ENCODE data around the gene NUP88. TPM values are rescaled to one million over a fixed set of nuclear protein-coding genes. Genes with fewer than 3 reads are reported as not detected.

The NUP88 gene
- polyA plus RNA-seq, 3 donors = 36.0 to 60.2 (median 45.0) TPM

DNA sequence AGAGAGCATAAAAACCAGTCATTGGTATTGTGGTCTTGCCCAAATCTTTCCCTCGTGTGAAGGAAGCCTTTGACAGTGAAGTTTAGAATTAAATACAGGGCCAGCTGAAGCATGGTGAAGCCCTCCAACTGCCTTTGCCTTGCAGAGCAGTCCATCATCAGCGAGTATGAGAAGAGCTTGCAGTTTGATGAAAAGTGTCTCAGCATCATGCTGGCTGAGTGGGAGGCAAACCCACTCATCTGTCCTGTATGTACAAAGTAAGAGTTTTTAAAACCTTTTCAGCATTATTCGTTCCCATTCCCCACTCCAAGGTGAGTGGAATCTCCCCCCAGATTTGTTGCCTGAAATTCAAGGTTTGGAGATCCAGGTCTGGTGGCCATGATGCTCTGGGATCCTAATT is 6.4 kb upstream of the NUP88 start:
- WGBS, 3 donors = 79 to 93% (median 90%) methylated on average over 3 of the region's 3 CpGs
- H3K27ac ChIP-seq (ENCODE audit: low read depth, low read length) = no peak overlapping the region

DNA sequence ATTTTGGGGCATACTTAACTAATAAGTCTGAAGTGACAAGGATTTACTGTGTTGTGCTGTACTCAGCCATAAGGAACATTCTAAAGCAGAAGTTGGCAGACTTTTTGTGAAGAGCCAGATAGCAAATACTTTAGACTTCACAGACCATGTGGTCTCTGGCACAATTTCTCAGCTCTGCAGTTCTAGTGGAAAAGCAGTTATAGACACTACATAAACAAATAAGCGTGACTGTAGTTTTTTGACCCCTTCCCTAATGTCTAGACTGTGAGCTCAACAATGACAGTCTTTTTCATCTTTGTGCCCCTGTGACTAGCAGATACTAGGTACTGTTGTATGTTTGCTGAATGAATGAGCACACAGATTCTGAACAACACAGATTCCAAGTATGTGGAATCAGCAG is 5.4 kb upstream of the NUP88 start:
- 78 to 89% (median 88%) methylated on average over 1 of the region's 1 CpG for WGBS, 3 donors
- H3K27ac ChIP-seq (ENCODE audit: low read depth, low read length) = no peak overlapping the region

DNA sequence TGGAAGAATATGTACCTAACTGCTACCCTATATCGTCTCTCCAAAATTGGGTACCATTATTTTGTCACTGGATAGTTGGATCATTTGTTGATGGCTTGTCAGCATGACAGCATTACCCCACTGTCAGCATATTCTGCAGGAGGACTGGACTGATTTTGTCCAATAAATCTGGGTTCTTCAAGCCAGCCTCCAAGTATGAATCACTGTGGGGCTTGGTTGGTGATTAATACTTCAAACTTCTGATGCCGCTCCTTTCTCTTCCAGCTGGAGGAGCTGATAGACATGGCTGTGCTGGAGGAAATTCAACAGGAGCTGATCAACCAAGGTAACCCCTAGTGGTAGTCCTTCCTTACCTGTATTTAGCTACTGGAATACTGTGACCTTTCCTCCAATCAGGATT is 3.0 kb upstream of the NUP88 start:
- no peak overlapping the region for H3K27ac ChIP-seq (ENCODE audit: low read depth, low read length)
- 89 to 98% (median 92%) methylated on average over 2 of the region's 2 CpGs for WGBS, 3 donors

DNA sequence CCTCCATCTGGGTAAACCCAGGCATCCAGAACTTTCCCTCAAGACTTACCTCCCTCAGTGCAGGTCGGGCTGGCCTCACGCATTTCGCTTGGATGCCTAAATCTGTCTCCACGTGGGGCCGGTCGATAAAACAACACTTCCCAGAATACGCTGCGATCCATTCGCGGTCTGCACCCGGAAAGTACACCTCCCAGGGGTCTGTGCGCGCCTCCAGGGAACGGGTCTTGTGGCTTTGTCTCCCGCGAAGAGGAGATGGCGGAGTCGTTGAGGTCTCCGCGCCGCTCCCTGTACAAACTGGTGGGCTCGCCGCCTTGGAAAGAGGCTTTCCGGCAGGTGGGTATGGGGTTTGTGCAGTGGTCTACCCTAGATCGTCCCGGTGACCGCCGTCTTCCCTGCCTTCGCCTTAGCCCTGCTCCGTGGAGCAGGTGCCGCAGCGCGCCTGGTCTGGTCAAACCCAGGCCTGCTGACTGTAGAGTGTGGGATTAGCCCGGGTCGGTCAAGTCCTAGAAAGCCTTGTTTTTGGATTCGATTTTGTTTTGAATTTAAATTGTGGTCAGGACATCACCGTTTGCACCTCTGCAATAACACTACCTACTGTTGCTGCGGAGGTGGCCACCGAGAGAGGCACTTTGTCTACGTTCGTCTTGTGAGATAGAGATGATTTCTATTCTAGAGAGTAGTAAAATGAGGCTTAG is 644 bp upstream of the NUP88 start, which contains the start of gene RPAIN:
TSS of gene RPAIN (plus strand) at position 224 of the 695 bp plus-strand sequence. CDS start at position 253, 29 bp downstream.
- no peak within 1 kb of the TSS for H3K27ac ChIP-seq (ENCODE audit: low read depth, low read length)
- 0 to 1% (median 0%) methylated on average over 41 of the region's 41 CpGs for WGBS, 3 donors

DNA sequence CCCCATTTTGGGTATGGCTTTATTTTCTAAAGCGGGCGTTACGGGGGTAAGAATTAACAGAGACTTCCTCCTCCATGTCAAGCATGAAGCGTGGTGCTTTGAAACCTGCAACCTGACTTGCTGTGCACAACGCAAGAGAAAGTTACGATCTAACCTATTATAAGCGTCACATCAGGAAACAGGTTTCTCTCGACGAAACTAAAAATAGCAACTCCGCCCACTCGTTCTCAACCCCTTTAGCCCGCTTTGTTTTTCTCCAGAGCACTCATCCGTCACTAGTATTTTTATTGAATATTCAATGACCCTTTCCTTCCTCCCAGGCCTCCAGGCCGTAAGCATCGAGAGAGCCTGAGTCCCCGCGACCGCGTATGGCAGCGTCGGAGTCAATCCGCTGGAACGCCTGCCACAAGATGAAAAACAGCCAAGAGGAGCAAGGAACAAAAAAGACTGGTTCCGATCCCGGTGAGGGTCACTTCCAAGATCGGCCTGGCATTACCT is 555 bp downstream of the NUP88 start:
- 0% methylated on average over 26 of the region's 26 CpGs for WGBS, 3 donors
- no peak overlapping the region for H3K27ac ChIP-seq (ENCODE audit: low read depth, low read length)

DNA sequence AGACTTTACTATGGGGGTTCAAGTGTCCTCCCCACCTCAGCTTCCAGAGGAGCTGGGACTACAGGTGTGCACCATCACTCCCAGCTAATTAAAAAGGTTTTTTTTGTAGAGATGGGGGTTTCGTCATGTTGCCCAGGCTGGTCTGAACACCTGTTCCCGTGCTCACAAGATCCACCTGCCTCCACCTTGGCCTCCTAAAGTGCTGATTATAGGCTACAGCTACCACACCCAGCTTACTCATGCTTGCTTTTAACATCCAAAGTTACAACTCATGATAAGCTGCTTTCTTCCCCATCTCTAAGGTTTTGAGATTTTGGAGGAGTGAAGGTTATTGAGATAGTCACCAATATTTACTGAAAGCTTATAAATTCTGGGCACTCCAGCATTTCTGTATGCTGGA is 2.6 kb downstream of the NUP88 start:
- no peak overlapping the region for H3K27ac ChIP-seq (ENCODE audit: low read depth, low read length)
- 61 to 96% (median 86%) methylated on average over 2 of the region's 2 CpGs for WGBS, 3 donors

GRCh38 chr17:5413682-5414081 is 5.8 kb downstream of the NUP88 start:
- WGBS, 3 donors = 63 to 84% (median 74%) methylated on average over 4 of the region's 4 CpGs
- no peak overlapping the region for H3K27ac ChIP-seq (ENCODE audit: low read depth, low read length)

GRCh38 chr17:5410594-5411272 is 8.7 kb downstream of the NUP88 start:
- 94 to 98% (median 96%) methylated on average over 7 of the region's 7 CpGs for WGBS, 3 donors
- no peak overlapping the region for H3K27ac ChIP-seq (ENCODE audit: low read depth, low read length)

DNA sequence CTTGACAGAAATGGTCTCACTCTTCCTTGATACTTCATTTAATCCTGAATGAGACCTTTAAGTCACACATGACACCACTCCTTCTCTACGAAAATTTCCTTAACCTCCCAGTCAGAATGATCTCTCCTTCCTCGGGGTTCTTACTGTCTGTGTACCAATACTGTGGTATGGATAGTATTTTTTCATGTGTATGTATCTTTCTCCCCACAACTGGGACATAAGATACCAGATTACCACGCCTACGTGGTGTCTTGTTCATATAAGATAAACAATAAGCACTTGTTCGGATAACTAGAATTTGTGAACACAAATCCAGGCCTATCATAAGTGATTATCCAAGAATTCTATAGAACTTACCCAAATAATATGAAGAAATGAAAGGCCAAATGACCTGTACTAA is 11.3 kb downstream of the NUP88 start:
- WGBS, 3 donors = 83 to 90% (median 89%) methylated on average over 5 of the region's 5 CpGs
- no peak overlapping the region for H3K27ac ChIP-seq (ENCODE audit: low read depth, low read length)

DNA sequence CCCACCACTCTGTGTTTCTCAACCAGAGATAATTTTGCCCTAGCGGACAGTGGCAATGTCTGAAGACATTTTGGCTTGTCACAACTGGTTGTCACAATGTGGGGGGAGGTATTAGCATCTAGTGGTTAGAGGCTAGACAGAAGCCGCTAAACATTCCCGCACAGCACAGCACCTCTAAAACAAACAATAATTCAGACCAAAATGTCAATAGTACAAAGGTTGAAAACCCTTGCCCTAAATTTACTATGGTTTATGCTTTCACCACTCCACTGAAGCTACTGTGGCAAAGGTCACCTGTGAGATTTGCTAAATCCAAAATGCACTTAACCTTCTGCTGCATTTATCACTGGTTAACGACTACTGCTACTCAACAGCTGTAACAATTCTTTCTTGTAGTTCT is 14.1 kb downstream of the NUP88 start:
- H3K27ac ChIP-seq (ENCODE audit: low read depth, low read length) = no peak overlapping the region
- 54 to 81% (median 80%) methylated on average over 4 of the region's 4 CpGs for whole genome bisulfite sequencing, 3 donors

DNA sequence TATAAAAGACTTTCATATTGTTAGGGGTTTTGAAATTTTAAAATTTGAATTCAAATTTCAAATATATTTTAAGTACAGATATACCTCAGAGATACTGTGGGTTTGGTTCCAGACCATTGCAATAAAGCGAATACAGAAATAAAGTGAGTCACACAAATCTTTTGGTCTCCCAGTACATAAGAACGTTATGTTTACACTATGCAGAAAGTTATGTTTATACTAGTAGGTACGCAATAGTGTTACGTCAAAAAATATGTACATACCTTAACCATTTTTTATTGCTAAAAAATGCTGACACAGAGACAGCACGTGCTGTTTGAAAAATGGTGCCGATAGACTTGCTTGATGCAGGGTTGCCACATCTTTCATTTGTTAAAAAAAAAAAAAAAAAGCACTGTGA is 19.7 kb downstream of the NUP88 start:
- WGBS, 3 donors = 87 to 94% (median 89%) methylated on average over 6 of the region's 6 CpGs

DNA sequence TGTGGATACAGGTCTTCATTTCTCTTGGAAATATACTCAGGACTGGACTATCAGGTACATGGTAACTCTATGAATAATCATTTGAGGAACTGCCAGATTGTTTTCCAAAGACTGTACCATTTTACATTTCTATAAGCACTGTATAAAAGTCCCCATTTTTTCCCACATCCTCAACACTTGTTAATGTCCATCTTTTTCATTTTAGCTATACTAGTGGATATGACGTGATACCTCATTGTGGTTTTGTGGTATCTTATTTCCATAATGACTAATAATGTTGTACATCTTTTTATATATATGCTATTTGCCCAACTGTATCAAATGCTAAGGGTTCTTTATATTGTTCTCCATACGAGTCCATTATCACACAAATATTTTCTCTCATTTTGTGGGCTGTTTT is 22.9 kb downstream of the NUP88 start:
- no peak overlapping the region for H3K27ac ChIP-seq (ENCODE audit: low read depth, low read length)
- WGBS, 3 donors = 89 to 97% (median 92%) methylated on average over 2 of the region's 2 CpGs

More for the DNA sequence above, 19.7 kb downstream of the NUP88 start:
- no peak overlapping the region for H3K27ac ChIP-seq (ENCODE audit: low read depth, low read length)

- 75 to 94% (median 89%) methylated on average over 5 of the region's 5 CpGs for WGBS, 3 donors
- no peak overlapping the region for H3K27ac ChIP-seq (ENCODE audit: low read depth, low read length)
Observed at GRCh38 chr17:5391678-5392077, 27.8 kb downstream of the NUP88 start.

DNA sequence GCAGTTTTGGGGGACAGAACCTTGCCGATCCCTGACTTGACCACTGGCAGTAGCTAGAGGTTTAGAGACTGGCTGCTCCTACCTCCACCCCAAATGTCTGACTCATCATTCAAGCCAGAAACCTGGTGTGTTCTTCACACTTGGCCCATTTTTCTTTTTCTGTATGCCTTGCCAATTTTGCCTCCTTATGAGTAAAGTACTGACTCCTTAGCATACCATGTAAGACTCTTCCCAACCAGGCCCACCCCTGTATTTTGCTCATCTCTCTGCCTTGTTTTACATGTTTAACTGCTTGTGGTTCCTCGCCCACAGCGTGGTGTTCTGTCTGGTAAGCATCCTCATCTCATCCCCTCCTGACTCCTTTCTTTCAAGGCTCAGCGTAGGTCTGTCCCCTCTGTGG is 37.9 kb downstream of the NUP88 start:
- H3K27ac ChIP-seq (ENCODE audit: low read depth, low read length) = no peak overlapping the region
- WGBS, 3 donors = 95 to 98% (median 97%) methylated on average over 4 of the region's 4 CpGs

DNA sequence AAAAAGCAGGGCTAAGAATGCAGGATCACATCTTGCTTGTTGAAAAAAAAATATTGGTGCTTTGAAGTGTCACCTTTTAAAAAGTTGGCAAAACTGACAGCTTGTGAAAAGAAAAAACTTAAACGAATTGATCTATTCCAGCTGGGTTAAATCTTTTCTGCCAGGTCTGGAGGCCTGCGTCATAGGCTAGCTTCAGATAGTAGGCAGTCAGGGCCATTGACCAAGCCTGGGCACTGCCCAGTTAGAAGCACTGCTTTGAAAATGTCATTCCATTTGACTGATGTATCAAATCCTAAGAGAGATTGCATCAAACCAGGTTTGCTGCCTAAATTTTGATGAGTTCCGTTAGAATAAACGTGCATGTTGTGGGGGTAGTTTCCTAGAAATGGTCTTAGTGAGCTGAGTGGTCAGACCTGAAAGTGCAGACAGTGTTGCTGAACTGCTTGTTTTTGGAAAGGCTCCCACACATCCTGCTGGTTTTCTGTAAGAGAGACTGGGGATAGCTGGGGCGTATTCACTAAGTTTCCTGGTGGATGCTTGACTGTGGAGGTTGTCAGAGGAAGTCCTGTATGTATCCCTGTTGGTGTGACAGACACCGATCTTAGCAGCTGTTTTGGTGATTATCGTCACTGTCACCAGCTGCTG is 38.8 kb downstream of the NUP88 start:
- H3K27ac ChIP-seq (ENCODE audit: low read depth, low read length) = no peak overlapping the region
- 69 to 75% (median 70%) methylated on average over 7 of the region's 7 CpGs for WGBS, 3 donors

DNA sequence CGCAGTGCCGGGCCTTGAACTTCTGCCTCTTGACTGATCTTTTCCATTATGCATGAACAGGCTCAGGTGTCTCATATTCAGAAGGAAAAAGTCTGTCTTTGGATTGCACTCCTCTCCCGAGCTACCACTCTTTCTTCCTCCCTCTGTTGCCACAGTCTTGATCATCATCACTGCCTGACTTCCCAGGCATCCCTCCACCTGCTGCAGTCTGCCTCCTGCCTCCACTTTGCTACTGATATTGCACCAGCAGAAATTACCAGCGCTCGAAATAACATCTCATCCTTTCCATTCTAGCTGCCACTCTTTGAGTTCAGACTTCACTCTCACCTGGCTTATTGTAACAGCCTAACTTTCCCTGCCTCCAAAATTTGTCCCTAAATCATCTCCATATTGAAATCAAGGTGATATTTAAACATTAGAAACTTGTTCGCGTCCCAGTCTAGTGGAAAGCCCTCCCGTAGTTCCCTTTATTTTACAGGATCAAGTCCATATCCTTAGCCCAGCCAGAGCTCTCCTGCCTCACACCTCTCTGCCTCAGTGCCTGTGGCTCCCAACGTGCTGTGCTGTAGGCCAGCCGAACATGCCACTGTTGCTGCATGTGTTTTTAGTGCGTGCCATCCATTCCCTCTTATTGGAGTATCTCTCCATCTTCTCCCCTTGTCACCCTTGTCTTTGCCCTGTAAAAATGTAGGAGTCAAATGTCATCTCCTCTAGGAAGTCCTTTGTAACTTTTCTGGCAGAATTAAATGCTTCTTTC is 39.9 kb downstream of the NUP88 start:
- no peak overlapping the region for H3K27ac ChIP-seq (ENCODE audit: low read depth, low read length)
- 90 to 95% (median 93%) methylated on average over 11 of the region's 11 CpGs for WGBS, 3 donors

DNA sequence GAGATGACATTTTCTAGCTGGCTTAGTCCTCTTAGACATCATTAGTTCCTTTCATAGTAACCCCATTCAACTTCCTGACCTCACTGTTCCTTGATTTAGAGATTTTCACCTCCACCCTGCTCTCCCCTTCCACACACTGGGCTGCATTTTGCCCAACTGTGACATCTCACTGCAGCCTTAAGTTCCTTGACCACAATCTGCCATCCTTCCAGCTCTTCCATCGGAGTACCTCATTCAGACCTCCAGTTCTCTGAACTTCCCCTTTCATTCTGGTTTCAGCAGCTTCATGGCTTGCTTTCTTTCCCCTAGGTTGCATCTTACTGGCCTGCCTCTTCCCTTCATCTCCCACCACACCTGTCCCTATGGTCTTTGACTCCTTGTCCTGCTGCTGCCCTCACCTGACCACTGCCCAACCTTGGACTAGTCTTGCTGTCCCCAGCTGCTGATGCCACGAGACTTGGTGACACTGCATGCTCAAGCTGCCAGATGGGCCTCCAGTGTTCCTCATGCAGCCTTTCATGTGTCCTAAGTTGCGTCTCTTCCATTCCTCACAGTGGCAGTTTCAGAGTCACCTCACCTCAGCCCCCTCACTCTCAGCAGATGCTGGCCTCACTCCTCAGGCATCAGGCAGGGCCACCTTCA is 40.8 kb downstream of the NUP88 start:
- H3K27ac ChIP-seq (ENCODE audit: low read depth, low read length) = no peak overlapping the region
- WGBS, 3 donors = 89 to 94% (median 93%) methylated on average over 3 of the region's 3 CpGs

GRCh38 chr17:5373112-5373511 is 46.4 kb downstream of the NUP88 start:
- no peak overlapping the region for H3K27ac ChIP-seq (ENCODE audit: low read depth, low read length)
- 83 to 90% (median 84%) methylated on average over 6 of the region's 6 CpGs for WGBS, 3 donors

All from adipose tissue (tissue), 3 donors.